Smooth muscle cell (in vitro differentiated cells): ENCODE results near the gene SEMA5B. TPM values are rescaled to one million over a fixed set of nuclear protein-coding genes. Genes with fewer than 3 reads are reported as not detected.

Experiments used
- DNase-seq: peaks from one replicate; lab custom pipeline; 2025; ENCODE audit not compliant: unreplicated experiment; lab: John Stamatoyannopoulos, UW
- H2AFZ ChIP-seq: fragments of 200-600 bp; sonication (generic); 2 replicates; pipeline ENCODE4 v1.6.0; 2016; ENCODE audit warnings: antibody characterized with exemption, low read depth, mild to moderate bottlenecking
- H3F3A ChIP-seq: fragments of 200-600 bp; sonication (generic); 2 replicates; pipeline ENCODE4 v1.6.0; 2017; ENCODE audit warnings: antibody characterized with exemption, low read depth
- H3K27ac ChIP-seq: fragments of 200-600 bp; sonication (generic); 2 replicates; pipeline ENCODE4 v1.5.1; 2016; ENCODE audit warnings: low read depth, mild to moderate bottlenecking
- H3K27me3 ChIP-seq: fragments of 200-600 bp; sonication (generic); 2 replicates; pipeline ENCODE4 v1.6.1; 2016; ENCODE audit warnings: low read depth, mild to moderate bottlenecking
- H3K36me3 ChIP-seq: fragments of 200-600 bp; sonication (generic); 2 replicates; pipeline ENCODE4 v1.5.1; 2016; ENCODE audit warnings: low read depth
- H3K4me1 ChIP-seq: fragments of 200-600 bp; sonication (generic); 2 replicates; pipeline ENCODE4 v1.5.1; 2016; ENCODE audit warnings: low read depth
- H3K4me2 ChIP-seq: fragments of 200-600 bp; sonication (generic); 2 replicates; pipeline ENCODE4 v1.6.0; 2016; ENCODE audit warnings: mild to moderate bottlenecking
- H3K4me3 ChIP-seq: fragments of 200-600 bp; sonication (generic); 2 replicates; pipeline ENCODE4 v1.5.1; 2016; ENCODE audit warnings: mild to moderate bottlenecking
- H3K79me2 ChIP-seq: fragments of 200-600 bp; sonication (generic); 2 replicates; pipeline ENCODE4 v1.6.0; 2016; ENCODE audit warnings: low read depth, mild to moderate bottlenecking
- H3K9ac ChIP-seq: fragments of 200-600 bp; sonication (generic); 2 replicates; pipeline ENCODE4 v1.6.0; 2016; ENCODE audit warnings: low read depth
- H3K9me3 ChIP-seq: fragments of 200-600 bp; sonication (generic); replicated peaks from 2 replicates; pipeline ENCODE4 v1.5.1; 2016; ENCODE audit warnings: low read depth
- H4K20me1 ChIP-seq: fragments of 200-600 bp; sonication (generic); 2 replicates; pipeline ENCODE4 v1.6.0; 2016; ENCODE audit warnings: low read depth
- CTCF ChIP-seq: fragments of 200-600 bp; sonication (generic); IDR thresholded peaks from 2 replicates; pipeline ENCODE4 v1.5.1; 2017; ENCODE audit warnings: borderline replicate concordance, mild to moderate bottlenecking, antibody characterized with exemption; ENCODE audit not compliant: insufficient read depth, poor library complexity, severe bottlenecking
- WGBS: methylation state at CpG from one replicate; pipeline ENCODE4 v1.1.7; 2016; ENCODE audit warnings: low lambda C conversion rate; 5-methylcytosine and 5-hydroxymethylcytosine counted together
- polyA plus RNA-seq: library from polyadenylated mRNA; unstranded; fragments of >200 nt; fragmentation: Nextera tagmentation; extraction: Ambion mirVana; gene quantifications from 2 replicates; pipeline ENCODE4 v1.2.1, GENCODE V29; 2016
- total RNA-seq: library from RNA; depleted of rRNA; stranded (reverse); fragments of >200 nt; gene quantifications from 2 replicates; pipeline ENCODE4 v1.2.3, GENCODE V29; 2014

The SEMA5B gene
- total and polyA plus RNA-seq, 2 experiments from 2014 or later, result not detected

DNA sequence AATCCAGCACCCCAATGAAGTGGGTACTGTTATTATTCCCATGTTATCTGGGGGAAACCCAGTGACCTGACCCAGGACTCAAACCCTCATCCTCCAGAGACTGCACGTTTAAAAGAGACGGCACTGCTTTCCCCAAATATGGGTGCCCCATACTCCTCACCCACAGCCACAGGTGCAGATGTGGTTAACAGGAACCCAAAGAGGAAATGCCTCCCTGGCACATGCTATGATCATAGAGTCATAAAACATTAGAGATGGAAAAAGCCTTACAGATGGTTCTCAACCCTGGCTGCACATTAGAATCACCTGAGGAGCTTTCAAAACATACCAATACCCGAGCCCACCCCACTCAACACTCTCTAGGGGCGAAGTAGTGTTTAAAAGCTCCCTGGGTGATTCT lies 111.5 kb downstream of the SEMA5B start:
- WGBS, result 89% methylated on average over 4 of the region's 4 CpGs
- Histone ChIP-seq H3K27ac (no peak overlapping the region), H3K27me3 (peaks cover 8% of the 10 kb centered on the region), H3K36me3 (no peaks in the 10 kb centered on the region), H3K9me3 (no peaks in the 10 kb centered on the region), H3K4me3 (no peak overlapping the region), H3K9ac (no peak overlapping the region), H3F3A (no peaks in the 10 kb centered on the region), H4K20me1 (no peaks in the 10 kb centered on the region), H3K4me2 (no peak overlapping the region), H2AFZ (no peak overlapping the region), H3K79me2 (no peaks in the 10 kb centered on the region), H3K4me1 (no peaks in the 10 kb centered on the region)
- no peak for DNase-seq
- TF ChIP-seq CTCF, result no peak

- Histone ChIP-seq H3K79me2 (no peaks in the 10 kb centered on the region), H3K4me2 (no peak overlapping the region), H2AFZ (no peak overlapping the region), H3F3A (no peaks in the 10 kb centered on the region), H3K36me3 (no peaks in the 10 kb centered on the region), H4K20me1 (no peaks in the 10 kb centered on the region), H3K9me3 (no peaks in the 10 kb centered on the region), H3K4me1 (no peaks in the 10 kb centered on the region), H3K4me3 (no peak overlapping the region), H3K27ac (no peak overlapping the region), H3K27me3 (peaks cover 1% of the 10 kb centered on the region), H3K9ac (no peak overlapping the region)
- TF ChIP-seq CTCF, result no peak
- no peak for DNase-seq
- 92% methylated on average over 17 of the region's 17 CpGs for WGBS
These were observed 112.1 kb downstream of the SEMA5B start for GRCh38 chr3:122915300-122916055.

DNA sequence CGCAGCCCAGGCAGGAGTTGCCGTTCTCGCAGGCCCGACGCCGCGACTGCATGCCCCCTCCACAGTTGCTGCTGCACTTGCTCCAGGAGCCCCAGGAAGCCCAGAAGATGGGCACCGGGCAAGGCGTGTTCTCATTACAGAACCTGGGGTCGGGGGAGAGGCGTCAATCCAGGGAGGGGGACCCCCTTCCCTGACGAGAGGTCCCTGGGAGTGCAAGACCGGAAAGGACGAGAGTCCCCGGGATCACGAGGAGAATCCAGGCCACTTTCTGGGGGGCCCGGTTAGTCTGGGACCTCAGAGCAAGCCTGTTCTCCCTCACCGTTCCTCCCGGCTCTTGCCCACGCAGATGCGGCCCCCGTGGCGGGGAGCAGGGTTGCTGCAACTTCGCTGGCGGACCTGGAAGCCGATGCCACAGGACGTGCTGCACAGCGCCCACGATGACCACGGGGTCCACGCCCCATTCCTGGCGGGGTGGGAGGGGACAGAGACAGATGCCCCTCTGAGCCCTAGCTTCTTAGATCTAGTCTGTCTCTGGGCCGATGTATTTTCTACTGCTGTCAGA lies 113.9 kb downstream of the SEMA5B start:
- no peak for TF ChIP-seq CTCF
- H3K79me2 ChIP-seq, result no peaks in the 10 kb centered on the region
- no peaks in the 10 kb centered on the region for H3F3A ChIP-seq
- no peaks in the 10 kb centered on the region for H3K27me3 ChIP-seq
- H3K36me3 ChIP-seq, result no peaks in the 10 kb centered on the region
- no peaks in the 10 kb centered on the region for H3K9me3 ChIP-seq
- H3K4me1 ChIP-seq, result no peaks in the 10 kb centered on the region
- no peak overlapping the region for H3K9ac ChIP-seq
- WGBS, result 88% methylated on average over 33 of the region's 33 CpGs
- H4K20me1 ChIP-seq, result no peaks in the 10 kb centered on the region
- no peak for DNase-seq
- H3K4me3 ChIP-seq, result no peak overlapping the region
- H3K4me2 ChIP-seq, result no peak overlapping the region
- H2AFZ ChIP-seq, result no peak overlapping the region
- no peak overlapping the region for H3K27ac ChIP-seq
